OCI-LY3 (cell line): ENCODE results near the gene PIK3R2.

Source experiments
- H2AFZ ChIP-seq: fragments of 200-600, 300-600 bp; shearing (Covaris generic); 2 replicates; pipeline ENCODE4 v1.6.0; 2014; ENCODE audit warnings: antibody characterized with exemption, low read depth, low read length
- H3K27ac ChIP-seq: fragments of 200-600, 300-600 bp; sonication (generic); 2 replicates; pipeline ENCODE4 v1.5.1; 2014; ENCODE audit warnings: mild to moderate bottlenecking, low read length, moderate library complexity, mixed read lengths
- H3K27me3 ChIP-seq: fragments of 200-600, 300-600 bp; sonication (generic); 2 replicates; pipeline ENCODE4 v1.6.1; 2014; ENCODE audit warnings: low read depth, low read length, mixed read lengths
- H3K36me3 ChIP-seq: fragments of 200-600, 300-600 bp; sonication (generic); replicated peaks from 2 replicates; pipeline ENCODE3; 2014; ENCODE audit warnings: low read depth, low read length, mixed read lengths
- H3K4me1 ChIP-seq: fragments of 300-600, 200-600 bp; sonication (generic); 2 replicates; pipeline ENCODE4 v1.6.1; 2014; ENCODE audit warnings: low read length, mixed read lengths
- H3K4me2 ChIP-seq: fragments of 200-600, 300-600 bp; sonication (generic); 2 replicates; pipeline ENCODE4 v1.6.1; 2014; ENCODE audit warnings: low read length, mixed read lengths
- H3K4me3 ChIP-seq: fragments of 300-600, 200-600 bp; sonication (generic); 2 replicates; pipeline ENCODE4 v1.5.1; 2014; ENCODE audit warnings: antibody characterized with exemption, mild to moderate bottlenecking, low read length, moderate library complexity
- H3K79me2 ChIP-seq: fragments of 300-600, 200-600 bp; shearing (Covaris generic); 2 replicates; pipeline ENCODE4 v1.6.1; 2014; ENCODE audit warnings: mild to moderate bottlenecking, low read length, mixed read lengths
- H3K9ac ChIP-seq: fragments of 300-600, 200-600 bp; shearing (Covaris generic); 2 replicates; pipeline ENCODE4 v1.6.0; 2014; ENCODE audit warnings: mild to moderate bottlenecking, low read length, moderate library complexity
- H3K9me3 ChIP-seq: fragments of 200-600, 300-600 bp; shearing (Covaris generic); 2 replicates; pipeline ENCODE4 v1.6.1; 2014; ENCODE audit warnings: low read length, mixed read lengths; ENCODE audit not compliant: insufficient read depth
- H4K20me1 ChIP-seq: fragments of 200-600, 300-600 bp; sonication (generic); 2 replicates; pipeline ENCODE4 v1.6.1; 2016; ENCODE audit warnings: low read length, mixed read lengths; ENCODE audit not compliant: insufficient read depth
- CTCF ChIP-seq: fragments of 200-600, 300-600 bp; sonication (generic); IDR thresholded peaks from 2 replicates; pipeline ENCODE4 v1.5.1; 2014; ENCODE audit warnings: antibody characterized with exemption, low read length, low read depth
- EZH2phosphoT487 ChIP-seq: fragments of 200-600 bp; shearing (Covaris generic); IDR thresholded peaks from 2 replicates; pipeline ENCODE4 v1.6.1; 2018; ENCODE audit warnings: antibody characterized with exemption, mixed run types, low read depth

PIK3R2 gene

DNA sequence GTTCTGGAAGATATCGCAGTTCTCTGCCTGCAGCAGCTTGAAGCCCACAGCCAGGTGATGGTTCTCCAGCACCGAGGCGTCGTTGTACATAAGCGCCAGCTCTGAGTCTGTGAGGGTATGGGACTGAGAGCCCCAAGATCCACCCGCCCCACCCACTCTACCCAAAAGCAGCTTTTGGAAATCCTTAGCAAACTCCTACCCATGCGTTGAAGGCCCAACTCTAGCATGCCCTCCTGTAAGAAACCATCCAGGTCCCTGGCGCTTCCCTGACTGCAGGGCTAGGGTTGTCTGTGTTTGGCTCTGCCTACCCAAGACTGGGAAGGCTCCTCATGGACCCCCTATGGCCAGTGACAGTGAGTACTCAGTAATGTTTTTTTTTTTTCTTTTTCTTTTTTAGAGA lies 63.8 kb downstream of the PIK3R2 start:
- TF ChIP-seq EZH2phosphoT487 (no peak), CTCF (no peak)
- no peak overlapping the region for H2AFZ ChIP-seq
- no peaks in the 10 kb centered on the region for H3K9me3 ChIP-seq
- H3K27me3 ChIP-seq = peaks cover 11% of the 10 kb centered on the region
- H3K4me3 ChIP-seq = no peak overlapping the region
- no peak overlapping the region for H3K9ac ChIP-seq
- no peak overlapping the region for H3K27ac ChIP-seq
- H4K20me1 ChIP-seq = no peaks in the 10 kb centered on the region
- H3K4me1 ChIP-seq = peaks cover 11% of the 10 kb centered on the region
- H3K4me2 ChIP-seq = no peak overlapping the region
- H3K36me3 ChIP-seq = no peaks in the 10 kb centered on the region
- H3K79me2 ChIP-seq = no peaks in the 10 kb centered on the region

- Histone ChIP-seq H3K79me2 (no peaks in the 10 kb centered on the region), H3K9ac (no peak overlapping the region), H3K9me3 (no peaks in the 10 kb centered on the region), H2AFZ (no peak overlapping the region), H3K27me3 (peaks cover 11% of the 10 kb centered on the region), H3K36me3 (no peaks in the 10 kb centered on the region), H3K27ac (no peak overlapping the region), H3K4me3 (no peak overlapping the region), H3K4me2 (no peak overlapping the region), H4K20me1 (no peaks in the 10 kb centered on the region), H3K4me1 (peaks cover 11% of the 10 kb centered on the region)
- no peak for TF ChIP-seq EZH2phosphoT487
- no peak for TF ChIP-seq CTCF
Observed at GRCh38 chr19:18218159-18218558, 65.2 kb downstream of the PIK3R2 start.

- Histone ChIP-seq H3K4me1 (peaks cover 11% of the 10 kb centered on the region), H3K27me3 (peaks cover 11% of the 10 kb centered on the region), H3K9me3 (no peaks in the 10 kb centered on the region), H3K9ac (no peak overlapping the region), H3K27ac (no peak overlapping the region), H4K20me1 (no peaks in the 10 kb centered on the region), H3K4me3 (no peak overlapping the region), H3K36me3 (no peaks in the 10 kb centered on the region), H2AFZ (no peak overlapping the region), H3K4me2 (no peak overlapping the region), H3K79me2 (no peaks in the 10 kb centered on the region)
- TF ChIP-seq EZH2phosphoT487 (no peak), CTCF (no peak)
Observed at GRCh38 chr19:18218600-18218999, 65.6 kb downstream of the PIK3R2 start.
